DND-41 (cell line): ENCODE data around the gene RUVBL1.

Experiments
- EZH2 ChIP-seq: IDR thresholded peaks from 3 replicates; pipeline ENCODE4 v1.6.1; 2012; ENCODE audit warnings: borderline replicate concordance, low read depth, mild to moderate bottlenecking, moderate library complexity, low read length, inconsistent platforms; ENCODE audit not compliant: severe bottlenecking
- TF ChIP-seq, protein P1 (sequence below): IDR thresholded peaks from 2 replicates; pipeline ENCODE4 v1.5.1; 2012; ENCODE audit warnings: borderline replicate concordance, low read length, moderate library complexity, mild to moderate bottlenecking; ENCODE audit not compliant: poor library complexity, severe bottlenecking; ENCODE audit errors: extremely low read depth

DNA sequence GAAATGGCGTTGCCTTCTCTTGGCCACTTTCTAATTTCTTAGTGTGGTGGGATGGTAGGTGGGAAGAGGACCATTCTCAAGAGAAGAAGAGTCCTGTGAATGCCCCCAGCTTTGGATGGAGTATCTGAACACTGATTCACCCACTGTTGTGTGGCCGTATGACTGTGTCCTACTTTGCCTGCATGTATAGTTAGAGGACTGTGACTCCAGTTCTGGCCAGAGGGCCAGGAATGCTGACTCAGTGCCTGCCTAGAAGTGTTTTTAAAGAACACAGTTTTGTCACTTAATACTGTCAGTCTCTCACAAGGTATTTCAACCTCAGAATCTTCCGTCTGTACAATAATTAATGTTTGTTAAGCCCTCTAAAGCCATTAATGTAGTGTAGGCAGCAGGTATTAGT lies 69.2 kb downstream of the RUVBL1 start:
- TF ChIP-seq, protein P1, sequence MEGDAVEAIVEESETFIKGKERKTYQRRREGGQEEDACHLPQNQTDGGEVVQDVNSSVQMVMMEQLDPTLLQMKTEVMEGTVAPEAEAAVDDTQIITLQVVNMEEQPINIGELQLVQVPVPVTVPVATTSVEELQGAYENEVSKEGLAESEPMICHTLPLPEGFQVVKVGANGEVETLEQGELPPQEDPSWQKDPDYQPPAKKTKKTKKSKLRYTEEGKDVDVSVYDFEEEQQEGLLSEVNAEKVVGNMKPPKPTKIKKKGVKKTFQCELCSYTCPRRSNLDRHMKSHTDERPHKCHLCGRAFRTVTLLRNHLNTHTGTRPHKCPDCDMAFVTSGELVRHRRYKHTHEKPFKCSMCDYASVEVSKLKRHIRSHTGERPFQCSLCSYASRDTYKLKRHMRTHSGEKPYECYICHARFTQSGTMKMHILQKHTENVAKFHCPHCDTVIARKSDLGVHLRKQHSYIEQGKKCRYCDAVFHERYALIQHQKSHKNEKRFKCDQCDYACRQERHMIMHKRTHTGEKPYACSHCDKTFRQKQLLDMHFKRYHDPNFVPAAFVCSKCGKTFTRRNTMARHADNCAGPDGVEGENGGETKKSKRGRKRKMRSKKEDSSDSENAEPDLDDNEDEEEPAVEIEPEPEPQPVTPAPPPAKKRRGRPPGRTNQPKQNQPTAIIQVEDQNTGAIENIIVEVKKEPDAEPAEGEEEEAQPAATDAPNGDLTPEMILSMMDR, result no peak
- TF ChIP-seq EZH2, result no peak
